GM18867 (cell line): ENCODE data around the gene VPS8.
"Not testable (repeated sequence)": the region's sequence is repeated elsewhere in the genome, so short reads cannot be mapped to it uniquely, and the experiment has no call there.

Source experiments
- ATAC-seq: cut with Tn5 transposase; IDR thresholded peaks from one replicate; pipeline ENCODE4 v1.9.1; 2021; ENCODE audit warnings: mild to moderate bottlenecking, moderate library complexity; ENCODE audit not compliant: unreplicated experiment

Gene VPS8

GRCh38 chr3:184970186-184970585, 158.2 kb downstream of the VPS8 start:
- ATAC-seq, result no peak

- no peak for ATAC-seq
Observed at GRCh38 chr3:184977796-184978195, 165.8 kb downstream of the VPS8 start.

- ATAC-seq, result no peak
Observed at GRCh38 chr3:184981071-184981470, 169.1 kb downstream of the VPS8 start.

- no peak for ATAC-seq
Observed at GRCh38 chr3:184982076-184982475, 170.1 kb downstream of the VPS8 start.

- no peak for ATAC-seq
Observed at GRCh38 chr3:184985586-184985985, 173.6 kb downstream of the VPS8 start.

- ATAC-seq, result no peak
Observed at GRCh38 chr3:184986366-184986889, 174.5 kb downstream of the VPS8 start.

- no peak for ATAC-seq
Observed at GRCh38 chr3:184993394-184993793, 181.4 kb downstream of the VPS8 start.

GRCh38 chr3:185003876-185004275, 191.9 kb downstream of the VPS8 start:
- not testable (repeated sequence) for ATAC-seq

- ATAC-seq, result no peak
Observed at GRCh38 chr3:185009650-185010049, 197.7 kb downstream of the VPS8 start.

- ATAC-seq, result not testable (repeated sequence)
Observed at GRCh38 chr3:185017584-185017983, 205.6 kb downstream of the VPS8 start.

GRCh38 chr3:185017996-185018395, 206.0 kb downstream of the VPS8 start:
- ATAC-seq, result not testable (repeated sequence)

- no peak for ATAC-seq
Observed at GRCh38 chr3:185021256-185021655, 209.3 kb downstream of the VPS8 start.

- ATAC-seq, result no peak
Observed at GRCh38 chr3:185024406-185024805, 212.4 kb downstream of the VPS8 start.

- ATAC-seq, result no peak
Observed at GRCh38 chr3:185024966-185025365, 213.0 kb downstream of the VPS8 start.

- ATAC-seq, result no peak
Observed at GRCh38 chr3:185028121-185028520, 216.2 kb downstream of the VPS8 start.

- no peak for ATAC-seq
Observed at GRCh38 chr3:185029086-185029485, 217.1 kb downstream of the VPS8 start.

- no peak for ATAC-seq
Observed at GRCh38 chr3:185030399-185030798, 218.4 kb downstream of the VPS8 start.

- ATAC-seq, result no peak
Observed at GRCh38 chr3:185030951-185031350, 219.0 kb downstream of the VPS8 start.

GRCh38 chr3:185037801-185038200, 225.8 kb downstream of the VPS8 start:
- no peak for ATAC-seq

GRCh38 chr3:185040425-185040824, 228.5 kb downstream of the VPS8 start:
- no peak for ATAC-seq

- no peak for ATAC-seq
Observed at GRCh38 chr3:185041540-185041939, 229.6 kb downstream of the VPS8 start.

- no peak for ATAC-seq
Observed at GRCh38 chr3:185042312-185043050, 230.5 kb downstream of the VPS8 start.

- no peak for ATAC-seq
Observed at GRCh38 chr3:185046164-185046515, 234.2 kb downstream of the VPS8 start.
